ENCODE data around the gene C2orf92.
"Not testable (repeated sequence)": the region's sequence is repeated elsewhere in the genome, so short reads cannot be mapped to it uniquely, and the experiment has no call there.

Gene C2orf92

DNA sequence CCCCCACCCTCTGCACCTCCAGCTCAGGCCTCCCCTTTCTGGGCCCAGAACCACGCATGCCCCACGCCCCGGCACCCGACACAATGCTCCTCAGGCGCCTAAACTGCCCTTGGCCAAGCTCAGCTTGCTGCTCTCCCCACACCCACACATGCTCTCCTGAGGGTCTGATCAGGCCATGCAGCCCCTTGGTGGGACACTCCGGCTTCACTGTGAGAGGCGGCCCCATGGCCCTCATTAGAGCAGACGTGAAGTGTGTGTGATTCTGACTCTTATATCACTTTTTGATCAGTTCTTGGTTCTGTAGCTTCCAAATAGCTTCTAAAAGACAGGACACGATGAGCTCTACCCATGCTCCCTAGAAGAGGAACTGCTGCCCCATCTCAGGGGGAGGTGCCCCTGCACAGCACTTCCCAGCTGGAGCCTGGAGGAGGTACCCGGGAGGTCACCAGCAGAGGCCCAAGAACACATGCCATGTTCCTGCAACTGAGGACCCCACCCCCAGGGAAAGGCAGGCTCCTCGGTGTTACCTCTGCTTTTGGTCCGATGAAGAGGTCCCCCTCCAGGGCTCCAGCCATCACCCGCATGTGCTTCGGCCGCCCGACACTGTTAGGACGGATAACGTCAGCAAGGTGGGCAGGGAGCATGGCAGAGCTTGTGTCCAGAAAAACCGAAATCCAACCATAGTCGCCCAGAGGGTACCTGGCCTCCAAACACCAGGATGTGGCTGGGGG is 9.3 kb upstream of the C2orf92 start:
- no peak for DNase-seq

DNA sequence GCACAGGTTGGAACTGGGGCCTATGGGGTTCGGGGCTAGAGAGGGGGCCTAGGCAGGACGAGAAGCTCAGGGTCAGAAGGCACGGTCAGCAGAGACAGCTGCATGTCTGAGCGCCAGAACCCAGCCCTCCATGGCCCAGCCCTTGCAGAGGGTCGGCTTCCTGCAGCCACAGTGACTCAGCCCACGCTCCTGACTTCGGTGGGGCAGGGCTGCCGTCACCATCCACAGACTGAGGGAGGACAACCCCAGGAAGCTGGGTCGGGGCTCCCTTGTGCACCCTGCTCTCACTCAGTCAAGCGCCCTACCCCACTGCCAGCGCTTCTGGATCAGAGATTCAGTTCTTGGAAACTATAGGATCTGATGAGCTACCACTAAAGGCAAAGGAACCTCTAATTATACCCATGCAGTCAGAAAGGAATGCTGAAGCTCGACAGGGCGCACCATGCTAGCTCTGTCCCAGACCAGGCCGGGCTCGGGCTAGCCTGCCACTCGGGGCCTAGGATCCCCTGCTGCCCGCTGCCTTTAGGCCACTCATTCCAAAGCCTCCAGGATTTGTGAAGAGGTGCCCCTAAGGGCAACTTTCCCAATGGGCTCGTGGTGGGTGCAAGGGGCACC is 8.6 kb upstream of the C2orf92 start:
- DNase-seq, result no peak

DNA sequence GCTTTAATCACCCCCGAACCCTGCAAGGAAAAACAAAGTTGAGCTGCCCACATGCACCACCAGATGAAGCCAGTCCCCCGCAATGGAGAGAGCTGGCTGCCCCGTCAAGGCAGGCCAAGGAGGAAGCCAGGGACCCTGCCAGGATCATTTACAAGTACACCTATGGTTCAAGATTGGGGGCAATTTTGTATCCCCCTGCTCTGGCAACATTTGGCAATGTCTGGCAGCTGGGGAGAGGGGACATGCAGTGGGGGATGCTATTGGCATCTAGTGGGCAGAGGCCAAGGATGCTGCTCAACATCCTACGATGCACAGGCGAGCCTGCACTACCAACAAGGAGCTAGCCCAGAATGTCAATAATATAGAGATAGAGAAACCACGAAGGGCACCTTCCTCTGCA is 7.6 kb upstream of the C2orf92 start:
- no peak for DNase-seq

DNA sequence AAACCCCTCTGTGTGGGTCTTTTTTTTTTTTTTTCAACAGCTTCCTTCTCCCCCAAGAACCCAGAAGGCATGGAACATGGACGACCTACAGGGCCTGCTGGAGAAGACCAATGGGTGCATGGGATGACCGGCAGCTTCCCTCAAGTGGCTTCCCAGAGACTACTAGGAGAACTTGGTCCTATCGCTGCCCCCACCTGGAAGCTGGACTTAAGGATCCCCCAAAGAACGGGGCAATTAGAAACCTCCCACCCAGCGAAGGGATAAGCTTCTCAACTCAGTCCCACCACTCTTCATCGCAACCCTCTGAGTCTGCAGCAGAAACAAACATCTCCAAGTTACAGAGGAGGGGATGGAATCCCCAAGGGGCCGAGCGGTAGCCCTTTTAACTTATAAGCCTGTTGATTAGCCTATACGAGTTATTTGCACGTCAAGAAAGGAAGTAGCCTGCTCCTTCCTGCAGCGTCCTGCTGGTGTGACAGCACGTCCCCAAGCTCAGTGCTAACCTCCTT is 7.1 kb upstream of the C2orf92 start:
- peak in 1 of 2 experiments; percentile 10 for DNase-seq

DNA sequence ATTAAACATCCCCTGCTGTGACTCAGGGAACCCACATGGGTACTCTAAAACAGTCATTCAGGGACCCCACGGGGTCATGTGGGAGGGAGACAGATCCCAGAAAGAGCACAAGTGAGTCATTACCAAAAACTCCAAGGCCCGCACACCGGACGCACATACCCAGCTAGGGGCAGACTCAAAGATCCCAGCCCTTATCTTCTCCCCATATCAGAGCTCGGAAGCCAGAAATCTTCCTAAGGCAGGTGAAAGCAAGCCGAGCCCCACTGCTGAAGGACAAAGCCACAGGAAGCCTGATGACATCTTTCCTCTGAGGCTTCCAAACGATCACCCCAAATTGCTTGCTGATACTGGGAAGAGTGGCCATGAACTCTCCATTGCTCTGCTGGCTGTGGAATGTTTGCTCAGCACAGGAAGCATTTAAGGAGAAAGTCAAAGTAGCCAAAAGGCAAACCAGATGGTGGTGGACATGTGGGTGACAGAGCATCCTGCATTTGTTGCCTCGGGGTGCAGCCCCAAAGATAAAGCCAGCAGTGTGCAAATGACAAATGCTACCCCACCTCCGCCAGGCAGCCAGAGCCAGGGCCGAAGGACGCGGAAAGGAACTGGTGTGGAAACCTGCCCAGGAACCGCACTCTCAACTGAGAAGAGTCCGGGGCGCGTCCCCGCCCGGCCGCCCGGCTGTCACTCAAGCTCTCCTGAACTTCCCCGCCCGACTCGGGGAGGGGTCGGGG is 6.5 kb upstream of the C2orf92 start:
- DNase-seq, result peak in 1 of 2 experiments; percentile 61

DNA sequence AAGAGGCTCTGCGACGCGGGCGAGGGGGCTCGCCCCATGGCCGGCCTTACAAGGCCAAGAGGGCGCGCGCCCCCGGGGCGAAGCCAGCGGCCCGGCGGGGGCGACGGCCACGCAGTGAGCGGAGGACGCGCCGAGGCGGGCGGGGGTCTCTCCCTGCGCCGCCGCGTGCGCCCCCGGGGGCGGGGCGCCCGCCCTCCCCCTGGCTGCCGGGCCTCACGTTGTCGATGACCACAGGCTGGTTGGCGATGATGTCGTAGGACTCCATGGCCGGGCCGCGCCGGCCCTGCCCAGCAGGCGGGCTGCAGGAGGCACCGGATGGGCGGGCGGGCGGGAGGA is 5.9 kb upstream of the C2orf92 start:
- peak in 1 of 2 experiments; percentile 34 for DNase-seq

DNA sequence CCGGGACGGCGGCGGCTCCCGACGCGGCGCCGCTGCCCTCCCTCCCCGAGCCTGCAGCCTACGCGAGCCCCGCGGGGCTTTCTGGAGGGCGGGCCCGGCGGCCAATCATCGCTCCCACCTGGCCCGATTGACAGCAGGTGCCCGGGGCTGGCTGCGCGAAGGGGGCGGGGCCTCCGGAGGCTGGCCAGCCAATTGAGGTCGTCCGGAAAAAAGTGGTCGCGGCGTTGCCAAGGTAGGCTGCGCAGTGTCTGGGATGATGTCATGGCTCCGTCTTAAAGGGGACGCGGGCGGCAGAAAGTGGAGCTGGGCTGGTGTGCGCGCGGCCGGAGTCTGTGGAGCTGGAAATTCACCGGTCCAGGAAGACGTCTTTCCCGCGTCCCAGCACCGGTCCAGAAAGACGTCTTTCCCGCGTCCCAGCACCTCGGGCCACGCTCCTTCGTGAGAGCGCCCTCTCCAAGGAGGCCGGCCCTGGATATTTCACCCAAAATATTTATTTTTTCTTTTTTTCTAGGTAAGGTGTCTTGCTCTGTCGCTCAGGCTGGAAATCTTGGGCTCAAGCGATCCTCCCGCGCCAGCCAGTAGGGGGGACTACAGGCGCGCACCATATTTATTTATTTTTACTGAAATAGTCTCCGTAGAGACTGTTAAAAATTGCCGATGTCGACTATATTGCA is 5.4 kb upstream of the C2orf92 start, which contains the start of gene ACTR1B:
ACTR1B (minus strand) TSS at position 83 of the 674 bp plus-strand sequence. CDS start 154 bp downstream, outside the sequence.
- DNase-seq, result peak; percentile 97

DNA sequence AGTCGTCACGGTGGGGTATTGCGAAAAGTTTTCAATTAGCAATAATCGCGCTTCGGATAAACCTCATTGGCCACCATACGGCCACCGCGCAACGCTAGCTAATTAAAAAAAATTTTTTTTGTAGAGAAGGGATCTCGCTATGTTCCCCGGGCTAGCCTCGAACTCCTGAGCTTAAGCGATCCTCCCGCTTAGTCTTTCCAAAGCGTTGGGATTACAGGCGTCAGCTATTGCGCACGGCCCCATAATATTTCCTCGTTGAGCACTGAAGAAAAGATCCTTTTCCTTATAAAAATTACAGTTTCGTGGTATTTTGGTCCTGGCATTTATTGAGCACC is 4.9 kb upstream of the C2orf92 start:
- peak in 1 of 2 experiments; percentile 43 for DNase-seq

DNA sequence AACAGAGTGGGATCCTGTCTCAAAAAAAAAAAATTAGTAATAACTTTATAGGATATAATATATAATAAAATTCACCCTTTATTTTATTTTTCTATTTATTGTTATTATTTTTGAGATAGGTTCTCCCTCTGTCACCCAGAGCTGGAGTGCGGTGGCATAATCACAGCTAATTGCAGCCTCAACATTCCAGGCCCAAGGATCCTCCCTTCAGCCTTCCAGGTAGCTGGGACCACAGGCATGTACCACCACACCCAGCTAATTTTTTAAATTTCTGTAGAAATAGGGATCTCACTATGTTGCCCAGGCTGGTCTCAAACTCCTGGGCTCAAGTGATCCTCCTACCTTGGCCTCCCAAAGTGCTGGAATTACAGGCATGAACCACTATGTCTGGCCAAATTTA is 958 bp downstream of the C2orf92 start:
- DNase-seq, result no peak

DNA sequence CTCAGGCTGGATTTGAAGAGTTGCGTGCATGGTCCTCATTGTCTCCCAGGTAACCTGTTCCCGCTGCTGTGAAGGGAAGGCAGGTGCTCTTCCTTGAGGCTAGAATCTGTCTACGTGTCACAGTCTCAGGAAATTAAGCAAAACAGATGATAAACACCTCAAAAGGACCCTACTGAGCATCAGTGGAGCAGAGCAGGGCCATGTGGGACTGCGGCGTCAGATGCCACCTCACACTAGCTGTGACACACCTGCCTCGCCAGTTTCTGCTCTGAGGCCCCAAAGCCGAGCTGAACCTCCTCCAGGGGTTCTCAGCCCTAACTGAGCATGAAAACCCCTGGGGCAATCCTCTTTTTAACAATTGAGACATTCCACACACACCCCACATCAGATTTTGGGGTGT is 2.0 kb downstream of the C2orf92 start:
- no peak for DNase-seq

DNA sequence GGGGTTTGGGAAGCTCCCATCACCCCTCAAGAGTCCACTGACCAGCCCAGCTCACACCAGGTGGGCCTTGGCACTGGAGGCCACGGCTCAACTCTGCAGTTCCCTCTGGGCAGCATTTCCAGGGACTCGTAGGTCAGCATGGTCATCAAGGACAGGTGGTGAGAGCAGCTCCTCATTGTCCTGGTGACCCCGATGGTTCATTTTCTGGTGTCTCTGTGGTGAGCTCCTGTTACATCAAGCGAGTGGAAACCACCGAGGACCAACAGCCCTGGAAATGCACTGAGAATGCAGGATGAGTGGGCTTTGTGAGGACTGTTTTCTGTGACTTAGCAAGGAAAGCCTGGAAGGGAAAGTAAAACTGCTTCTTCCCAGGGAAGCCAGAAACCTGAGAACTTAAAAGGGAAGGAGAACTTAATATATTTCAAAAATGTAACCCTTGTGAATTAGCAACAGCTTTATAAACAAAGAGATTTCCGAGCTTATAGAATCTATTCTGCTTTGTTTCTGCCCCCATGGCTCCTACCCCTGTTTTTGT is 3.2 kb downstream of the C2orf92 start:
- not testable (repeated sequence) for DNase-seq

DNA sequence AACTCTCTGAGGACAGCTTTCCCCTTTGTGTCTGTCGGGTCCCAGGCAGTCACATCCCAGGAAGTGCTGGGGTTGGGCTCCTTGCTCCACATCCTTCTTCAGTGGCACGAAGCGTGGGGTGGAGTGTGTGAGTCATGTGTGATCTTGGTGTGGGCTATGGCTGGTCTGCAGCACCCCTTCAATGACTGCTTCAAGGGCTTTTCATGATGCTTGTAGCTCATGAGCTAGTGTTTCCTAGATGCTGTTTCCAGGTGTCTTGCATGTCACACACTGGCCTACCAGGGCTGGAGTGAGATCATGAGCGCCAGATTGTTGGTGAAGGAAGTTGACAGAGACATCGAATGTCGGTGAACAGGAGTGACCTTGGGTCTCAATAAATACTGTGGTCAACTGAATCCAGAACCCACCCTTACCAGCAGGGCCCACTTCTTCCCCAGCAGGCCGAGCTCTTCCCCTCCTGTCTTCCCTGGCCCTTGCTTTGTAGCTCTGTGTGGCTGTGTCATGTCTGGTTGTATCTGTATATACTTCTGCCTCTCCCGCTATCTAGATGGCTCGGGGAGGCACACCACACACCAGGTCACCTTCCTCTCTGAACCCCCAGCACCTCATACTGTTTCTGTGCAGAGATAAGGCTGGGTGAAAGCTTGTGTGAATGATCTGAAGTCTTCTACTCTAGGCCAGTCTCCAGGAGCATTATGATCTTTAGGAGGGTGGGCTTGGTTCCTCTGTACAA is 3.8 kb downstream of the C2orf92 start:
- no peak for DNase-seq

DNA sequence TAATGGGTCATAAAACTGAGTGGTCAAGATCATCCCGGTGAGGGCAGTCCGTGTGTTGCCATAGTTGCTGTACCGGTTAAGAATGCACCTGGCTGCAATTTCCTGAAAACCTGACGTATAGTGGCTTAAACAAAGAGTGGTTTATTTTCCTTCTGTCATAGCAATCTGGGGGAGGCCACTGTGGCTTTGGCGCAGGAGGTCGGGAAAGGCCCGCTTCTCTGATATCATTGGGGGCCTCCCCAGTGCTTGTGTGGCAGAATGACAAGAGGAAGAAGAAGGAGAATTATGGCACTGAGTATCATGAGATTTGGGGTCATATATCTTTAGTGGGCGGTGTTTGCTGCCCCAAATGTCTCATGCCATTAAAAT is 4.4 kb downstream of the C2orf92 start:
- no peak for DNase-seq

DNA sequence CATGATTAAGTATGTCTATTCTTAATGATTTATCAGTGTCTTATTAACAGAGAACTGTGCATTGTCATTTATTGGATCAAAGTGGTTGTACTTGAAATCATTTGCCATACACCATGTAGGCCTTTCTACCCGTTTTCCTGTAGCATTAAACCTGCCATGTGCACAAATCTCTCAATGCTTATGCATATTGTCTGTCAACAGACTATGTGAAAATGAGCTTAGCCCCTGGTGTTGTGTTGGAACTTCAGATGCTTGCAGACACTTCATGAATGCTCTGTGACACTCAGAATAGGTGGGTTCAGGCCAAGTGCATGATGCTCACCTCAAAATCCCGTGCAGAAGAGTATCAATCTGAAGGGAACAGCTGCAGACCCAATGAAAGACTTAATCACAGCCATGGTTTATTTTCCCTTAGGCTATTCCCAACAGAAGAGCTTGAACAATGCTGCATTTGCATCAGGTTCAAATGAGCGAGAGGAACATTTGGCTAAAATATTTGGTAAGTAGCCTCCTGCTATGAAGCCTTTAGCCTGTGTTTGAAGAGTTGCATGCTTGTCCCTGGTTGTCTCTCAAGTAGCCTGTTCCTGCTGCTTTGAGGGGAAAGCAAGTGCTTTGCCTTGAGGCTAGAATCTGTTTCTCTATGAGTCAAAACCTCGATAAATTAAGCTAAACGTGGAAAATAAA is 6.1 kb downstream of the C2orf92 start:
- no peak for DNase-seq

DNA sequence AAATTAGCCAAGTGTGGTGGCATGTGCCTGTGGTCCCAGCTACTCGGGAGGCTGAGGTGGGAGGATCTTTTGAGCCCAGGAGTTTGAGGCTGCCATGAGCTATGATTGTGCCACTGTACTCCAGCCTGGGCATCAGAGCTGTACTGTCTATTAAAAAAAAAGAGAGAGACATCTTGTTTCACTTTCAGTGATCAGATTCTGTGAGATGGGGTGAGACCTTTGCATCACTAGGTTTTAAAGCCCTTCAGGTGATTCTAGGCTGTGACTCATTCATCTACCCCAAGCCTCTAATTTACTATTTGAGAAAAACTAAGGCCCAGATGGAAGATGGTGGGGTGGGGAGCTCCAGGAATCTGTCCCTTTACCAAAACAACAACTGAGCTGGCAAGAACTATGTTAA is 7.1 kb downstream of the C2orf92 start:
- DNase-seq, result no peak

DNA sequence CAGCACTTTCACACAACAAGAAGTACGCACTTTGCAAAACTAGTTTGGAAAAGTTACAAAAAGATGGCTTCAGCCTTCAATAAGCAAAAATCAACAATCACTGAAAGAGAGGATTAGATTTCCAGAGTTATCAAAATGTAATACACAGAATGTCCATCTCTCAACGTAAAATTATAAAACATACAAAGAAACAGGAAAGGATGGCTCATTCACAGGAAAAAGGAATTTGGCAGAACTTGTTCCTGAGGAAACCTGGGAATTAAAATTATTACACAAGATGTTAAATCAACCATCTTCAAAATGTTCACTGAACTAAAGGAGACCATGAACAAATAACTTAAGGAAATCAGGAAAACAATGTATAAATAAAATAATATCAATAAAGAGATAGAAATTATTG is 8.0 kb downstream of the C2orf92 start:
- no peak for DNase-seq

DNA sequence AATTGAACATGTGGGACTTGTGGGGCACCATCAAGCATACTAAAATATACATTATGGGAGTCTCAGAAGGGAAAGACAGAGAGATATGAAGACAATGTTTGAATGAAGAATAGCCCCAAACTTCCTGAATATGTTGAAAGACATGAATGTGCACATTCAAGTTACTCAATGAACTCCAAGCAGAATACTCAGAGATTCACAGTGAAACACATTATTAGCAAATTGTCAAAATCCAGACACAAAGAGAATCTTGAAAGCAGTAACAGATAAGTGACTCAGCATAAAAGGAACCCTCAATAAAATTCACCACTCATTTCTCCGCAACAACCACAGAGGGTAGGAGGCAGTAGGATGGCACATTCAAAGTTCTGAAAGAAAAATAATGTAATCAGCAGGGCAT is 8.8 kb downstream of the C2orf92 start:
- DNase-seq, result no peak

DNA sequence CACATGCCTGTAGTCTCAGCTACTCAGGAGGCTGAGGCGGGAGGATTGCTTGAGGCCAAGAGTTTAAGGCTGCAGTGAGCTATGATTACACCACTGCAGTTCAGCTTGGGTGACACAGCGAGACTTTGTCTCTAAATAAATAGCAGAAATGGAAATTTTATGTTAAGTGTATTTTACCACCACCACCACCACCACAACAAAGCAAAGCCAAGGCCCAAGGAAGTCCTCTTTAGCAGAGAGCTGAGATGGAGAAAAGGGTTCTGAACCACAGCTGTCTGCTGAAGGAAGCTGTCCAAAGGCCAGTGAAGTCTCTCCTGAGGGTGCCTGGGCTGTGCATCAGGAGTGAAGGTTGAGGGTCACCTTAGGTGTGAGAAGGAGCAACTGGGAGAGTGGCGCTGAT is 17.7 kb downstream of the C2orf92 start:
- DNase-seq, result not testable (repeated sequence)

DNA sequence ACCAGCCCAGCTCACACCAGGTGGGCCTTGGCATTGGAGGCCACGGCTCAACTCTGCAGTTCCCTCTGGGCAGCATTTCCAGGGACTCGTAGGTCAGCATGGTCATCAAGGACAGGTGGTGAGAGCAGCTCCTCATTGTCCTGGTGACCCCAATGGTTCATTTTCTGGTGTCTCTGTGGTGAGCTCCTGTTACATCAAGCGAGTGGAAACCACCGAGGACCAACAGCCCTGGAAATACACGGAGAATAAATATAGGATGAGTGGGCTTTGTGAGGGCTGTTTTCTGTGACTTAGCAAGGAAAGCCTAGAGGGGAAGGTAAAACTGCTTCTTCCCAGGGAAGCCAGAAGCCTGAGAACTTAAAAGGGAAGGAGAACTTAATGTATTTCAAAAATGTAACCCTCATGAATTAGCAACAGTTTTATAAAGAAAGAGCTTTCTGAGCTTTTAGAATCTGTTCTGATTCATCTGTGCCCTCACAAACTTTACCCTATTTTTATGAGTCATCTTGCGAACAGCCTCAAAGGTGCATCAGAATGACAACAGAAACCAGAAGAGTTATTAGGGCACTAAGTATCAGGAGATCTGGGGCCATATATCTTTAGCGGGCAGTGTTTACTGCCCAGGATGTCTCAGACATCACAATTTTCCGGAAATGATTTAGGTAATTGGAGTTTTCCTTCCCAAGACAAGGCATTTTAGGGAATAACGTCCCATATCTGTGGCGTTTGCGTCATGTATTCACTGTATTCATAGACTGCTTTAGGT is 18.7 kb downstream of the C2orf92 start:
- no peak for DNase-seq

DNA sequence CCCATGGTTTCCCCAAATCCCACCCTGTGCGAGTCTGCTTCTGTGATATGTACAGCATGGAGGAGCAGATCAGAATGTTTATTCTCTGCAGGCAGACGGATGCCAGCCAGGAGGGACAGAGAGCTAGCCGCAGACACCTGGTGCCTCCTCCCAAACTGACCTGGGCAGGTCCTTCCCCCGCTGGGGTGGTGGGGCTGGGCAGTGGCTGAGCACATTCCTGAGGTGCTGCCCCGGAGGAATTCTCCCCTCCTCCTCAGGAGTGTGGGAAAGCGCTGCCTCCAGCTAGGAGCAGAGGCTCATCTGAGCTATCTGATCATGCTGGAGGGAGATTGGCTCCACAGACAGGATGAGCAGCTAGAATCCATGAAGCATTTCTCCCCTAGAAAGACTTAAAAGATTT is 21.7 kb downstream of the C2orf92 start:
- DNase-seq, result no peak

DNA sequence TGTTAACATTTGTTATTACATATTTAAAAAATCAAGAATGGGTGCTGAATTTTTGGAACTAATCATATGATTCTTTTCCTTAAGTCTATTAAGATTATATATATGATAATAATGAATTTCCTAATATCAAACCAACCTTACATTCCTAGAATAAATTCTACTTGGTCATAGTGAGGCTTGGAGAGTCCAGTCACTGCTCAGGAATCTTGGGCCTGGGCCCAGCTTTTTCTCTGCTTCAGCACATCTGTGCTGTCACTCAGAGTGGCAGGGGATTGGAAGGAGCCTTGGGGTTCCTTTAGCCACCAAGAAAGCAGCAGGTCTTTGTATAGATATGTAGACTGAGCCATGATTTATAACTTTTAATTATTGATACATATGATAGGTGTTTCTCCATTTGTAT is 24.0 kb downstream of the C2orf92 start:
- no peak for DNase-seq

Data from NCI-H524 (cell line).